H1 (cell line): Measurements from ENCODE around the gene CLEC7A.

Source experiments
- EP300 ChIP-seq, 2 experiments: IDR thresholded peaks; 1 replicate in 1 of 2; 2 replicates in 1 of 2; pipeline ENCODE4 v1.6.1; 2011 to 2012; ENCODE audit warnings: low read depth in 2 of 2, low read length in 2 of 2, mild to moderate bottlenecking in 2 of 2, borderline replicate concordance in 1 of 2, inconsistent platforms in 1 of 2, moderate library complexity in 1 of 2
- EZH2 ChIP-seq: fragments of 200-600 bp; sonication (generic); IDR thresholded peaks from 2 replicates; pipeline ENCODE4 v1.7.1; 2012; ENCODE audit warnings: low read depth, mild to moderate bottlenecking, moderate library complexity, low read length, inconsistent platforms; ENCODE audit not compliant: severe bottlenecking
- JUND ChIP-seq: IDR thresholded peaks from 2 replicates; pipeline ENCODE4 v1.6.1; 2011; ENCODE audit warnings: mild to moderate bottlenecking, improper control_type of control experiment, low read length
- PHF8 ChIP-seq: fragments of 200-600 bp; sonication (generic); conservative IDR thresholded peaks from 2 replicates; pipeline ENCODE4 v1.7.1; 2012; ENCODE audit warnings: low read depth, mild to moderate bottlenecking, inconsistent platforms, low read length, moderate library complexity
- POLR2A ChIP-seq, 2 experiments: IDR thresholded peaks; 1 replicate in 1 of 2; 2 replicates in 1 of 2; pipeline ENCODE4 v1.6.1; 2011; ENCODE audit warnings: low read depth in 2 of 2, low read length in 2 of 2, mild to moderate bottlenecking in 2 of 2; ENCODE audit errors: control extremely low read depth in 1 of 2
- TBP ChIP-seq: IDR thresholded peaks from 2 replicates; pipeline ENCODE4 v1.6.1; 2011; ENCODE audit warnings: low read depth, low read length, improper control_type of control experiment
- TCF12 ChIP-seq: IDR thresholded peaks from 2 replicates; pipeline ENCODE4 v1.6.1; 2011; ENCODE audit warnings: low read depth, mild to moderate bottlenecking, low read length
- TF ChIP-seq, protein P1 (sequence below), 3 experiments: IDR thresholded peaks; 1 replicate in 2 of 3; 2 replicates in 1 of 3; pipeline versions ENCODE4 v1.5.1 to v1.6.1; 2011; ENCODE audit warnings: low read length in 3 of 3, mild to moderate bottlenecking in 3 of 3, inconsistent platforms in 2 of 3, low read depth in 1 of 3, moderate library complexity in 1 of 3; ENCODE audit not compliant: insufficient read depth in 1 of 3; ENCODE audit errors: control extremely low read depth in 1 of 3
- TF ChIP-seq, protein P2 (sequence below): IDR thresholded peaks from 2 replicates; pipeline ENCODE4 v1.6.1; 2011; ENCODE audit warnings: low read depth, mild to moderate bottlenecking, low read length; ENCODE audit not compliant: insufficient read depth

DNA sequence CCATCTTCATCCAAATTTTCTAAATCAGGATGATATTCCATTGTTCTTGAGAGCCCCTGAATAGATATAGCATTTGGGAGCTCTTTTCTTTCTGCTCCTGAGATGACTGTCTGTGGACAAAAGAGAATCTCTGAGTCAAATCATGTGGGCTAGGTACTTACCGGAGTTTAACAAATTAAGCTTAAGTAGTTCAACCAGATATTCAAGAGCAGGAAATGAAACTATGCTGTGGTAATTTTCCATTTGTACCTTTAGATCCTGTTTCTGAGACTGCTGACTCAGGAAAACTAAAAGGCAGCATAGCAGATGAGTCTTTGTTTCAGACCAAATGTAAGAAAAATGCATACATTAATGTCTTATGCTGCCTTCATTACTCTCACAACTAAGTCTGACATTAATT, at the start of gene CLEC7A:
- TF ChIP-seq TCF12, result no peak
- TF ChIP-seq, protein P1, sequence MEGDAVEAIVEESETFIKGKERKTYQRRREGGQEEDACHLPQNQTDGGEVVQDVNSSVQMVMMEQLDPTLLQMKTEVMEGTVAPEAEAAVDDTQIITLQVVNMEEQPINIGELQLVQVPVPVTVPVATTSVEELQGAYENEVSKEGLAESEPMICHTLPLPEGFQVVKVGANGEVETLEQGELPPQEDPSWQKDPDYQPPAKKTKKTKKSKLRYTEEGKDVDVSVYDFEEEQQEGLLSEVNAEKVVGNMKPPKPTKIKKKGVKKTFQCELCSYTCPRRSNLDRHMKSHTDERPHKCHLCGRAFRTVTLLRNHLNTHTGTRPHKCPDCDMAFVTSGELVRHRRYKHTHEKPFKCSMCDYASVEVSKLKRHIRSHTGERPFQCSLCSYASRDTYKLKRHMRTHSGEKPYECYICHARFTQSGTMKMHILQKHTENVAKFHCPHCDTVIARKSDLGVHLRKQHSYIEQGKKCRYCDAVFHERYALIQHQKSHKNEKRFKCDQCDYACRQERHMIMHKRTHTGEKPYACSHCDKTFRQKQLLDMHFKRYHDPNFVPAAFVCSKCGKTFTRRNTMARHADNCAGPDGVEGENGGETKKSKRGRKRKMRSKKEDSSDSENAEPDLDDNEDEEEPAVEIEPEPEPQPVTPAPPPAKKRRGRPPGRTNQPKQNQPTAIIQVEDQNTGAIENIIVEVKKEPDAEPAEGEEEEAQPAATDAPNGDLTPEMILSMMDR (IDR thresholded peaks at IDR 0.05; ENCODE audit: control extremely low read depth in 1 of 3, insufficient read depth in 1 of 3, low read depth in 1 of 3, low read length in 3 of 3), result no peak
- no peak for TF ChIP-seq JUND
- TF ChIP-seq, protein P2, sequence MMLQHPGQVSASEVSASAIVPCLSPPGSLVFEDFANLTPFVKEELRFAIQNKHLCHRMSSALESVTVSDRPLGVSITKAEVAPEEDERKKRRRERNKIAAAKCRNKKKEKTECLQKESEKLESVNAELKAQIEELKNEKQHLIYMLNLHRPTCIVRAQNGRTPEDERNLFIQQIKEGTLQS, result no peak
- TF ChIP-seq POLR2A (IDR thresholded peaks at IDR 0.05; ENCODE audit: control extremely low read depth in 1 of 2, low read depth in 2 of 2, low read length in 2 of 2), result no peak
- TF ChIP-seq PHF8, result no peak
- TF ChIP-seq EP300 (IDR thresholded peaks at IDR 0.05; ENCODE audit: borderline replicate concordance in 1 of 2, low read depth in 2 of 2, low read length in 2 of 2), result no peak
- TF ChIP-seq EZH2, result no peak
- TF ChIP-seq TBP, result no peak
